Measurements from ENCODE around the gene LRRFIP2.
"Not testable (repeated sequence)": the region's sequence is repeated elsewhere in the genome, so short reads cannot be mapped to it uniquely, and the experiment has no call there.

Gene LRRFIP2, protein sequence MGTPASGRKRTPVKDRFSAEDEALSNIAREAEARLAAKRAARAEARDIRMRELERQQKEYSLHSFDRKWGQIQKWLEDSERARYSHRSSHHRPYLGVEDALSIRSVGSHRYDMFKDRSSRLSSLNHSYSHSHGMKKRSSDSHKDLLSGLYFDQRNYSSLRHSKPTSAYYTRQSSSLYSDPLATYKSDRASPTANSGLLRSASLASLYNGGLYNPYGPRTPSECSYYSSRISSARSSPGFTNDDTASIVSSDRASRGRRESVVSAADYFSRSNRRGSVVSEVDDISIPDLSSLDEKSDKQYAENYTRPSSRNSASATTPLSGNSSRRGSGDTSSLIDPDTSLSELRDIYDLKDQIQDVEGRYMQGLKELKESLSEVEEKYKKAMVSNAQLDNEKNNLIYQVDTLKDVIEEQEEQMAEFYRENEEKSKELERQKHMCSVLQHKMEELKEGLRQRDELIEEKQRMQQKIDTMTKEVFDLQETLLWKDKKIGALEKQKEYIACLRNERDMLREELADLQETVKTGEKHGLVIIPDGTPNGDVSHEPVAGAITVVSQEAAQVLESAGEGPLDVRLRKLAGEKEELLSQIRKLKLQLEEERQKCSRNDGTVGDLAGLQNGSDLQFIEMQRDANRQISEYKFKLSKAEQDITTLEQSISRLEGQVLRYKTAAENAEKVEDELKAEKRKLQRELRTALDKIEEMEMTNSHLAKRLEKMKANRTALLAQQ

DNA sequence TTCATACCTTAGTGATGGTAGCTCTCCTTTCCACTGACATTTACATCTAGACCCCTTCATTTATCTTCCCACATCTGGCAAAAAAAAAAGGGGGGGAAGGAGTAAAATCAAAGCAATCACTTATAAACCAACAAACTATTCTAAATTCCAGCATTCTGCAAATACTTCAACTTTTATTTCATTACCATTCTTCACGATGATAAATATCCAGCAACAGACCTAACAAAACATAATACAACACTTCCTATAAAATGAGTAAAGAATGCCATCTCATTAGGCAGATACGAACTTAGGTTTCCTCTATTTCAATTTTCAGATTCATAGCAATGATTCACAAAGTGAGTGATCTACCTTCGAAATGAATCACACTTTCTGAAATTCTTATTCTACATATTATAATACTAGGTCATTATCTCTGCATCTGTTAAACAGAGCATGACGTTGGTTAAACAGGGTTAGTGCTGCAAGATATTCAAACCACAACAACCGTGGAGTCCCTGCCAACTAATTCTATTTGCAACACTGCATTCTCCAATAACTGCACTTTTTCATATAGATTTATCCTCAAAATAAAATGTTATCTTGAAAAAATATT is at the start of gene LRRFIP2:
Gene LRRFIP2, minus strand, starts transcription at position 51 of the 595 bp plus-strand sequence. CDS start 25,599 bp downstream, outside the sequence.
- no peak for DNase-seq (ENCODE audit: low read depth)

DNA sequence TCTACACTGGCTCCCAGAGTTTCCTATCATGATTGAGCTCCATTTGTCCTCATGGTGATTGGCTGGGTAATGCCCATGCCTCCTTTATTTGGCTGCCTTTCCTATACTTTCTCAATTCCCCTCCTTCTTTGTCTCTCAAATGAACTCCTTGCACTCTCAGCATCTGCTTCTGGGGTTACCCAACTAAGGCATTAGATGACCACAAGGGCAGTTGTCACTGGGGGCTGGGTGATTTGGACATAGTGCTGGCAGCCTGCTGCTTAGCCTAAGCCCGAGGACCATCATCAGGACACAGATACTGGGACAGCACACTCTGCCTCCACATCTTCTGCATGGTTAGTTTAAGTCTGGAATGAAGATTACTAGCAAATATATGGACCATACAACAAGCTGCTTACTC is 49.2 kb upstream of the LRRFIP2 start:
- no peak for DNase-seq (ENCODE audit: low read depth)

DNA sequence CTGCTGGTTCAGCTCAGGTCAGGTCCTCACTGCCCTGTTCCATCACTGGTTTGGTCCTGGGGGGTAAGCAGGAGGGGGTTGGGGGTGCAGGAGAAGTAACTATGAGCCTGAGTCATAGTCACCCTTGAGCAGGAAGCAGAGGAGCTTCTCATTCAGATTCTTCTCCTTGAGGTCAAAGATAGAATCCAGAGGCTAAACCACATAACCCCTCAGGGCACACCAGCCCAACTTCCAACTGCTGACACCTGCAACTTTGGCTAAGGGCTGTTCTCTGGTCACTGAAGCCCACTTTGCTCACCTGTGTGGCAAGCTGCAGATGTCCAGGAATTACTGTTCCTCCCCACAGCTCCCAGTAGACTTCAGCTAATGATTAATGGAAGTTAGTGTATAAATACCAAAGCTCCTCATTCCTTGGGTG is 48.8 kb upstream of the LRRFIP2 start:
- DNase-seq (ENCODE audit: low read depth) = no peak

DNA sequence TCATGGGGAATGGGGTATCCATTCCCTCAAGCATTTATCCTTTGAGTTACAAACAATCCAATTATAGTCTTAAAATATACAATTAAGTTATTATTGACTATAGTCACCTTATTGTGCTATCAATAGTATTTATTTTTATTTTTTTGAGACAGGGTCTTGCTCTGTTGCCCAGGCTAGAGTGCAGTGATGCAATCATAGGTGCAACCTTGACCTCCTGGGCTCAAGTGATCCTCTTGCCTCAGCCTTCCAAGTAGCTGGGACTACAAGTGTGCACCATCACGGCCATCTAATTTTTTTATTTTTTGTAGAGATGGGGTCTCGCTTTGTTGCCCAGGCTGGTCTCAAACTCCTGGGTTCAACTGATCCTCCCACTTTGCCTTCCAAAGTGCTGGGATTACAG is 48.2 kb upstream of the LRRFIP2 start:
- not testable (repeated sequence) for DNase-seq (ENCODE audit: low read depth)

DNA sequence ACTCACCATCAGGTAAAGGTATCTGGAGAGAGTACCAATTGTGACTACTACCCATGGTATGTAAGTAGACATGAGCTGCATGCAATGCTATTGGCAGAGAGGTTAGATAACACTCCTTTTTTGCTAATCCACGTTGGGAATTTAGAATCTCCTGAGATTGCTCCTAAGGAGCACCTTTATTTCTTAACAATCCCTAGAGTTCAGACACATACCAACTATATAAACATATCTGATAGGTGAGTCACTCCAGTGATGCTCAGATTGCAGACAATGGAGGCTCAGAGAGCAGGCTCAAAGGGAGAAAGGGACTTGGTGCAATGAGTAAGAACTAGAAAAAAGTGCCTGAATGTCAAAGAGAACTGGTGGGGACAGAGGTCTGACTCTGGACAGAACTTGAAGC is 47.0 kb upstream of the LRRFIP2 start:
- DNase-seq (ENCODE audit: low read depth) = no peak

DNA sequence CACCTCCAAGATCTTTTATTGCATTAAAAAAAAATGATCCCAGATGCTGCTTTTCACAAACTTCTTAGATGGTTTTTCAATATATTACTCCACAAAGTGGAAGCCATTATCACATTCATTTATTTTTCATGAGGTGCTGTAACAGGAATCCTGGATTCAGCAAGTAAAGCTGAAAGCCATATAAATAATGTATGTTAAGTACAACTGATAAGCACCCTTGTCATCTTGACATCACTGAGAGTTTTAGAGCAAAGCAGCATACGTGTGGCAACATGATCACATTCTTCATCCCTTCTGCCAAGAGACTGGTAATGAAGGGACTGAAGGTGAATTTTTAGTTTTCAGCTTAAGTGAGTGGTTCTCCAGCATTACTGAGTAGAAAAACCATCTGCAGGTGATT is 44.9 kb upstream of the LRRFIP2 start:
- no peak for DNase-seq (ENCODE audit: low read depth)

DNA sequence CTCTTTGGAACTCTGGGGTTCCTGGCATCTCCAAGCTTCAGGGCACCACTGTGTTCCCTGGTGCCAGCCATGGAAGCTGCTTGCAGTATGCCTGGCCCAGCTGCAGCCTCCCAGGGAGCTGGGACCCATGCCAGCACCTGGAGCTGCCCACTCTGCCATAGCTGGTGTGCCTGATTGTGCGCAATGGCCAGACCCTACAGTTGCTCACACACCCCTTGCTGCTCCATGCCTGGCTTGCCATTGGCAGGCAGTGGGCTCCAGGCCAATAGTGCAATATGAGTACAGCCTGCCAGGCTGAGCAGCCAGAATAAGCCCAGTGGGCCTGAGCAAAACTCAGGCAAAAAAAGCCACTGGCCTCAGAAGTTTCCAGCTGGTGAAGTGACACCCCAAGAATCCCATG is 43.8 kb upstream of the LRRFIP2 start:
- no peak for DNase-seq (ENCODE audit: low read depth)

DNA sequence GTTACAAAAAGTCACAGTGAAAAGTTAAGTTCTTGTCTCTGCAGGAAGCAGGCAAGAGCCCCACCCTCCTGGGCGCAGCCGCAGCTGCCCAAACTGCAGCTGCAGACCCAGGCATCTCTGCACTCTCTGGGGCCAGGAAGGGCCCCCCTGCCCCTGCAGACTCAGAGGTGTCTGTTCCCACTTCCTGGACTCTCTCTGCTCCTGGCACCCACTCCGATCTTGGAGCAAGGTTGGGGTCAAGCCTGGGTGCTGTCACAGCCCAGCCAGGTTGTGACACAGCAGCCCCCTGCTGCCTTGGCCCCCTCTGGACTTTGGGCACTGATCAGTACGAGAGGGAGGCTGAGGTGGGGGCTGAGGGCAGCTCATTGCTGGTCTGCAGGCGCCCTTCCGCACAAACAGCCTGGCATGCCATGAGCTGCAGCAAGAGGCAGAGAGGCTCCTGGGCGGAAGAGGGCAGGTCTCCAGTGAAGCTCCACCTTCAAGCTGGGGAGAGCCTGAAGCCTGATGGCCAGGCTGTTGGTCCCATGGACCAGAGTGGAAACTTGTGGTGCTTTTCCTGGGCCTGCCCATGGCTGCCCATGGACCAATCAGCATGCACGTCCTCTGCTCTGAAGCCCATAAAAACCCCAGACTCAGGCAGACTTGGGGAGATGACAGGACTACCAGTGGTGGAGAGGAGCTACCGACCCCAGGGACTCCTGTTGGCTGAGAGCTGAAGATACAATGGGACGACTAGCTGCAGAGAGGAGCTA is 42.9 kb upstream of the LRRFIP2 start:
- peak; percentile 13 for DNase-seq (ENCODE audit: low read depth)

DNA sequence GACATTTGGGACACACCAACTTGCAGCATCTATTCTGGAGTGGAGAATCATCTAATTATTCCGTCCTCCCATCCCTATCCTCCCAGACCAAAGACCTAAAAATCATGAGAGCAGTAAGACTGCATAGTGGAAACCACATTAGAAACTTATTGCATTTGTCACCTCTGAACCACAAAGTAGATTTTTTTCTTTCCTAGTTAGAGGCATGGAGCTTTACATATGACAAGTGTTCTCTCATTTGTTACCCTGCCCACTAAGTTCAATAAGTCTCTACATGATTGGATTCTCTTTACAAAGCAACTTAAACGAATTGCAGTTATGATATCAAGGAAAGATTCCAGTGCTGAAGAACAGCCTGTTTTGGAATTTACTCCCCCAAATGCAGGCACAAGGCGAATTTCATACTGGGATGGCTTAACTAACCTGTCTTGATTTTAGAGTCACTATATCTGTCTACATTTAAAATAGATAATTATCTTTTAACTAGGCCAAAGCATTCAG is 42.3 kb upstream of the LRRFIP2 start:
- DNase-seq (ENCODE audit: low read depth) = no peak

DNA sequence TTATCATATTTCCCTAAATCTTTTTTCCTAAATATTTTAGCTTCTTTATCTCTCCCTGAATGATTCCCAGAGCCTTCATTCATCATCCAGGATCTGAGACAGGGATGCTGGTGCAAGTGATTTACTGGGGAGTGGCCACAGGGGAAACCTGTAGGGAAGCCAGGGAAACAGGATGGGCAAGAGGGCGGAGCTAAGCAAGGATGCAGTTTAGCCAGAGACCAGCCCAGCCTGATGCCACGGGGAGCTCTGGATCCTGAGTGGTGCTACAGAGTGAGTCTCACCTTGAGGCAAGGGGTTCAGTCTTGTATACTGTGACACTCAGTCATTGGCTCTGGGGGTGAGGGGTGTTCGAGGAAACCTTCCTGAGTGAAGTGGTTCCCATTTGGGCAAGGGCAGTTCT is 39.7 kb upstream of the LRRFIP2 start:
- no peak for DNase-seq (ENCODE audit: low read depth)

DNA sequence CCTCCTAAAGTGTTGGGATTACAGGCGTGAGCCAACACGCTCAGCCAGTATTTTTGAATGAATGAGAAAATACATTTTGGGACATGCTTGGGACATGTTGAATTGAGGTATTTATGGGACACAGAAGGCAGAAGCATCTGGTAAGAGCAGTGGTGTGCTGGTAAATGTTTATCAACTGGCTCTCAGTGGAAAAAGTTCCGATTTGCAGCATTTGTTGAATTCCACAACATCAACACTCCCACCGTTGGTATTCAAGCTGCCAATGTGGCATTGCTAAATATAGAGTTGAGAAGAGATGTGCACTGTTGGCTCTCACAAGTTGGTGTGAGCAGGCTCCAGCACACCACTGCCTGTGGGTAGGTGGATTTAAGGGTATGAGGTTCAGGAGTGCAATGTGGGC is 35.8 kb upstream of the LRRFIP2 start:
- no peak for DNase-seq (ENCODE audit: low read depth)

DNA sequence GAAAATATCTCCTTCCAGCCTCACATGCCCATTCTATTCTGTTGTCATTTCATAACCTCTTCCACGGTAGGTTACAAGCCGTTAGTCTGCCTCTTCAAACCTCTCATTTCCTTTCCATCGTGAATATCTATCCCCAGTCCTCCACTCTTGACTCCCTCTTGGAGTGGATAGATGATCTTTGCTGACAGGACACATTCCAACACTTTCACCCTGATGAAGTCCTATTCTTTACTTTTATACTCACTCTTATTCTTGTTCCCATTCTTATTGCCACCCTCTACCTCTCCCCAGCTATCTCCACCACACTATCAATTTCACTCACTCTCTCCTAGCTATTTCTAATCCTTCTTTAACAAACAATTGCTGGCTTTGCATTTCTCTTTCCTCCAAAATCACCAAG is 34.2 kb upstream of the LRRFIP2 start:
- DNase-seq (ENCODE audit: low read depth) = not testable (repeated sequence)

DNA sequence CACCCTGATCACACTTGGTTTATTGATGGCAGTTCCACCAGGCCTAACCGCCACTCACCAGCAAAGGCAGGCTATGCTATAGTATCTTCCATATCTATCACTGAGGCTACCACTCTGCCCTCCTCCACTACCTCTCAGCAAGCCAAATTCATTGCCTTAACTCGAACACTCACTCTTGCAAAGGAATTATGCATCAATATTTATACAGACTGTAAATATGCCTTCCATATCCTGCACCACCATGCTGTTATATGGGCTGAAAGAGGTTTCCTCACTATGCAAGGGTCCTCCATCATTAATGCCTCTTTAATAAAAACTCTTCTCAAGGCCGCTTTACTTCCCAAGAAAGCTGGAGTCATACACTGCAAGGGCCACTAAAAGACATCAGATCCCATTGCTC is 33.6 kb upstream of the LRRFIP2 start:
- not testable (repeated sequence) for DNase-seq (ENCODE audit: low read depth)

DNA sequence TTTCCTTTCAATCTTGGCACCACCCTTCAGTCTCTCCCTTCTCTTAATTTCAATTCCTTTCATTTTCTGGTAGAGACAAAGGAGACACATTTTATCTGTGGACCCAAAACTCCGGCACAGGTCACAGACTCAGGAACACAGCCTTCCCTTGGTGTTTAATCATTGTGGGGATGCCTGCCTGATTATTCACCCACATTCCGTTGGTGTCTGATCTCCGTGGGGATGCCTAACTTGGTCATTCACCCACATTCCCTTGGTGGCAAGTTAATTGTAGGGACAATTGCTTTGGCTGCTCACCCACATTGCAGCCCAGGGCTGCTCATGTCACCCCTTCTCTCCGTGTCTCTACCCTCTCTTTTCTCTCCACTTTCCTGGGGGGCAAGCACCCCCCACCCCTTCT is 31.7 kb upstream of the LRRFIP2 start:
- DNase-seq (ENCODE audit: low read depth) = not testable (repeated sequence)

DNA sequence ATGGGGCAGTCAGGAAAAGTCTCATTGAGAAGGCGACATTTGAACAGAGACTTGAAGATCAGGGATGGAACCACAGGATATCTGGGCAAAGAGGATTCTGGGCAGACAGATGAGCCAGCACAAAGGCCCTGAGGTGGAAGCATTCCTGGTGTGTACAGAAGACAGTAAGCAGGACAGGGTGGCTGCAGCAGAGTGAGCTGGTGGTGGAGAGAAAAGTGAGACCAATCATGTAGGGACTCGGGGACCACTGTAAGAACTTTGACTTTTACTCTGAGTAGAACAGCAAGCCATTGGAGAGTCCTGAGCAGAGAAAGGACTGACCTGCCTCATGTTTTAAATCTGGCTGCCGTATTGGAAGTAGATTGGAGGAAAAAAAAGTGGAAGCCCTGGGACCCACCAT is 29.9 kb upstream of the LRRFIP2 start:
- DNase-seq (ENCODE audit: low read depth) = no peak

DNA sequence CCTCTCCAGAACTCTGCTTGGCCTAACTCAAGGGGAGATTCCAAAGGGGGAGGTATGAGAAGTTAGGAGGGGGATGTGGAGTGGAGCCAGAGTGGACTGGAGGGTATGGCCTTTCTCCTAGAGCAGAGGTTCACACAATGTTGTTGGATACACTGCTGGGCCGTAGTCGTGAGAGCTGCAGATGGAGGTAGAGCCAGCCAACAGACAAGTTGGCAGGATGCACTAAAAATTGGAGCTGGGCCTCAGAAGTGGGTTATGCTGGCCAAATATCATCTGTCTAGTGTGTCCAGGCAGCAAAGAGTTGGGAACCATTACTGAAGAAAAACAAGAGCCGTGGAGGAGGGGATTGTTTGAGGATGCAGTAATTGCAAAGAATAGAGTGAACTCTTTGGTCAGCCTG is 27.7 kb upstream of the LRRFIP2 start:
- DNase-seq (ENCODE audit: low read depth) = no peak

DNA sequence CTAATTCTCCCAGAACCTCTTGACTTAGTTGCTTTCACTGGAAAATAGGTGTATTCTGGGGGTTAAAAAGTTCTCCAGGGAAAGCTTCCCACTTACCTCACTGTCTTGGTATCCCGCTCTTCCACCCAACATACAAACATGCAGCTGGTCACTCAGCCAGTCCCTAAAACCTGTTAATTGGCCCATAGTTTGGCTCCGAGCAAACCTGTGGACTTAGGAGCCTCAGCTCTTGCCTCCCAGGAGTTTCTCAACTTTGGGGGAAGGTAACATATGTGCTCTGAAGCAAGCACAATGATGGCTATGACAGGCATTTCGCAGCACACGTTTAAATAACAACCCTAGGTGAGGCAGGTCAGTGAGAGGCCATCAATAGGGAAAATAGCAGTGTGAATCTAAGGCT is 25.8 kb upstream of the LRRFIP2 start:
- DNase-seq (ENCODE audit: low read depth) = no peak

DNA sequence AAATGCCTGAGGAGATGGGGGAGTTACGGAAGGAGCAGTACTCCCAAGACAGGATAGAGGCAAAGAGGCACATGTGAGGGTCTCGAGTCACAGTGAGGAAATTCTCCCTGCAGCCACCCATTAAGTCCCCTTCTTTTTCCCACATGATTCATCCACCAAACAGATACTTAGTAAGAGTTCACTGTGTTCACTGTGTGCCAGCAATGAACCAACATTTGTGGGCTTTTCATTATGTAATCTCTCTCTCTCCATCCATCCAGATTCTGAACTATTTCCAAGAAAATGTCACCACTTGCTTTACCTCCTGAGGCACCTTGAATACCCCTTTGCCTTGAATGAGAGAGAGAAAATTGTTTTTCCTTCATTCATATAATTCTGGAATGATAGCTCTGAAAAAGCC is 24.6 kb upstream of the LRRFIP2 start:
- no peak for DNase-seq (ENCODE audit: low read depth)

DNA sequence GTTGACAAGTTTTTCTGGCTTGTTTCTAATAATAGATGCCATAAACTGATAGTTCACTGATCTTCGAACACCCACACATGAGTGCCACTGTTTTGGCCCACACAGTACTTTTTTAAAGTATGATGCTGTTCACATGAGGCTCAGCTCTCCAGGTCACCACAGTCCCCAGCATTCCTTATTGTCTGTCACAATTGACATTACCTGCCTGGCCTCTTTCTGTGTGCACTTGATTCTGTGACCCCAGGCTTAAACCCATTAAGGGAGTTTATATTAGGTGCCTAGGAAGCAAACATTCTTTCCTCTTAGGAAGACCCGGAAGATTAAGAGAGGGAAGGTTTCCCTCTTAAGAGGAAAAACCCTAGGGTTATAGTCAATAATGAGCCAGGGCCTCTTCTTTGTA is 24.2 kb upstream of the LRRFIP2 start:
- no peak for DNase-seq (ENCODE audit: low read depth)

DNA sequence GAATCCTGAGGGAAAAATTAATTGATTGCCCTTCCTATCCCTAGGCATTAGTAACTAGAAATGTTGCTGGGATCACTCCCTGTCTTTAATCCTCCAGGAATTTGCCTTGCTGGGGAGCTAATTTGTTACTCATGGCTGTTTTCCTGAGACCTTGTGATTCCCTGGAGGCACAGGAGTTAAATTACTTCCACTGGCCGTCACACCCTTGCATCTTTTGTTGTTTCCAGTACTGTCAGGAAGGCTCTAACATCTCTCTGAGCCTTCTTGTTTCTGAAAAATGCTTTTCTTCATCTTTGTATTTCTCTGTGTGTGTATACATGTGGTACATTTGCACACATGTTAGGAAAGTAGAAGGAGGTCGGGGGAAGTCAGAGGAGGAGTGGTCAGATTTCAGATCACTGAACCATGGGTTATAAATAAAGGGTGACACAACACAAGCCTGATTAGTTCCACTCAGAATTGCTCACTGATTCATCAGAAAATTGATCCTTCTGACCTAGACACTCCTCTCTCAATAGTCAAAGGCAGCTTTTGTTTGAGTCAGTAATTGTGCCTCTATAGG is 23.5 kb upstream of the LRRFIP2 start:
- DNase-seq (ENCODE audit: low read depth) = no peak

DNA sequence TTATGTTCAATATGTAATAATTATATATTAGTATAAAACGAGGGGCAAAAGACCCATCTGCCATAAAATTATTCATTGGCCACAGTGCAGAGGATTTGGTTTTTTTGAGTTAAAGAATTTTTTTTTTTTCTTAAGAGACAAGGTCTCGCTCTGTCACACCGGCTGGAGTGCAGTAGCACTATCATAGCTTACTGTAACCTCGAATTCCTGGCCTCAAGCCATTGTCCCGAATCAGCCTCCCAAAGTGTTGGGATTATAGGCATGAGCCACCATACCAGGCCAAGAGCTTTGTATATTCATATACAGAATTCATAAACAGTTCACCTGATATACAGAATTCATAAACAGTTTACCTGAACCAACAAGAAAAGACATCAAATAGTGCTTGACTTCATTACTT is 20.2 kb upstream of the LRRFIP2 start:
- DNase-seq (ENCODE audit: low read depth) = no peak

DNA sequence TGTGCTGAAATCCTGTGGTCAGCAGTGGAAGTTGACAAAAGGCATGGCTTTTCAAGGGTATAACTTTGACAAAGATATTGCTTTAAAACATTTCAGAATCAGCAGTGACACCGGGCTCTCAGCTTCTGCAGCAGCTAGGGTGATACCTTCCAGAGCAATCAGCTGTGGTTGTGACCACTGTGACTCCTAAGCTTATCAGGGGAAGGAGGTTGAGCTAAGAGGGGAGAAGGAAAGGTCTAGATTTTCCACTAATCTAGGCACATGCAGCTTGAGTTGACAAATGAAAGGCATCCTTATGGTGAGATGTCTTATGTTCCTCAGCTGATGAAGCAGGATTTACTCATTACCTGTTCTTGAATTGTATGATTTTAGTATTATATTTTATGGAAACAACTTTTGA is 16.3 kb upstream of the LRRFIP2 start:
- no peak for DNase-seq (ENCODE audit: low read depth)

Measured in activated T-helper 1 cell treated with Interleukin-2 at 50 U/mL for 16 hours (primary cell).